Right lobe of liver (tissue), 6 donors: ENCODE data around the gene SH3RF1. TPM values are rescaled to one million over a fixed set of nuclear protein-coding genes. Genes with fewer than 3 reads are reported as not detected.

Experiments used
- ATAC-seq, 4 donors: fragments of 200-7000 bp; cut with Tn5 transposase; one replicate each; pipeline ENCODE4 v1.9.1; 2020; ENCODE audit warnings: mild to moderate bottlenecking in 4 of 4, moderate library complexity in 4 of 4
- DNase-seq, 3 donors: peaks; one replicate each; pipeline ENCODE4 v3.0.0-alpha.2; 2020
- H3K27ac ChIP-seq, 3 donors: fragments of 200-600 bp; one replicate each; pipeline ENCODE4 v1.8.0; 2022
- H3K27me3 ChIP-seq, 2 donors: fragments of 200-600 bp; one replicate each; pipeline ENCODE4 v1.8.0; 2022
- H3K36me3 ChIP-seq, 4 donors: fragments of 200-600 bp; sonication (generic) in 1 of 4; one replicate each; pipeline versions ENCODE4 v1.5.1 to v1.8.0; 2017 to 2022; ENCODE audit warnings: control low read depth in 1 of 4
- H3K4me1 ChIP-seq, 4 donors: fragments of 200-600 bp; sonication (generic) in 1 of 4; one replicate each; pipeline versions ENCODE4 v1.5.1 to v1.8.0; 2017 to 2022; ENCODE audit warnings: control low read depth in 1 of 4
- H3K4me3 ChIP-seq, 3 donors: fragments of 200-600 bp; one replicate each; pipeline ENCODE4 v1.8.0; 2022
- H3K9me3 ChIP-seq, 4 donors: fragments of 200-600 bp; sonication (generic) in 1 of 4; one replicate each; pipeline versions ENCODE4 v1.5.1 to v1.8.0; 2017 to 2022; ENCODE audit warnings: control low read depth in 1 of 4
- POLR2A ChIP-seq: fragments of 450-650 bp; IDR thresholded peaks from one replicate; pipeline ENCODE4 v1.6.1; 2017; ENCODE audit warnings: antibody characterized with exemption, mild to moderate bottlenecking
- WGBS: methylation state at CpG from one replicate; pipeline ENCODE4 v1.1.6; 2018; ENCODE audit warnings: low coverage, low lambda C conversion rate; ENCODE audit not compliant: insufficient coverage; ENCODE audit errors: missing lambda C conversion rate; 5-methylcytosine and 5-hydroxymethylcytosine counted together
- intact Hi-C, 2 donors: fragments of 100-400 bp; cut with DNase I; formaldehyde crosslinking; loops; one replicate each; pipeline versions ENCODE4 v1.11.2 to v1.14.1; 2022
- total RNA-seq, 6 experiments: library from RNA; depleted of rRNA in 2 of 6; stranded (reverse); fragments of >200 nt in 2 of 6; fragmentation: NEBNext Ultra II Directional in 3 of 6; extraction: Animal tissue kit (Norgen Biotek cat#: 25700) in 3 of 6; gene quantifications; one replicate each; pipeline versions ENCODE4 v1.1.0 to v1.2.4, GENCODE V29; 2016 to 2023
- TF ChIP-seq, protein P1 (sequence below), 4 donors: fragments of 200-600 bp in 3 of 4; fragments of 450-650 bp in 1 of 4; IDR thresholded peaks; one replicate each; pipeline versions ENCODE4 v1.5.1 to v1.8.0; 2016 to 2022; ENCODE audit warnings: antibody characterized with exemption in 4 of 4, mild to moderate bottlenecking in 2 of 4
- donor health status: DM: no; HTN: yes; CAD: no.
- donor health status: DM: no; HTN: no; CAD: no.
- donor health status: DM: no; HTN: no; CAD: no.
- donor health status: DM: no; HTN: yes; CAD: no.
- donor health status: DM: no; HTN: yes; CAD: no.

The SH3RF1 gene
- total RNA-seq, 6 experiments from 2014 or later, result 5.5 to 11.0 (median 7.3) TPM

- DNase-seq (no peak), ATAC-seq (no peak)
- H3K9me3 ChIP-seq, result no peaks in the 10 kb centered on the region
- intact Hi-C loops, result no loop called here
- TF ChIP-seq, protein P1, sequence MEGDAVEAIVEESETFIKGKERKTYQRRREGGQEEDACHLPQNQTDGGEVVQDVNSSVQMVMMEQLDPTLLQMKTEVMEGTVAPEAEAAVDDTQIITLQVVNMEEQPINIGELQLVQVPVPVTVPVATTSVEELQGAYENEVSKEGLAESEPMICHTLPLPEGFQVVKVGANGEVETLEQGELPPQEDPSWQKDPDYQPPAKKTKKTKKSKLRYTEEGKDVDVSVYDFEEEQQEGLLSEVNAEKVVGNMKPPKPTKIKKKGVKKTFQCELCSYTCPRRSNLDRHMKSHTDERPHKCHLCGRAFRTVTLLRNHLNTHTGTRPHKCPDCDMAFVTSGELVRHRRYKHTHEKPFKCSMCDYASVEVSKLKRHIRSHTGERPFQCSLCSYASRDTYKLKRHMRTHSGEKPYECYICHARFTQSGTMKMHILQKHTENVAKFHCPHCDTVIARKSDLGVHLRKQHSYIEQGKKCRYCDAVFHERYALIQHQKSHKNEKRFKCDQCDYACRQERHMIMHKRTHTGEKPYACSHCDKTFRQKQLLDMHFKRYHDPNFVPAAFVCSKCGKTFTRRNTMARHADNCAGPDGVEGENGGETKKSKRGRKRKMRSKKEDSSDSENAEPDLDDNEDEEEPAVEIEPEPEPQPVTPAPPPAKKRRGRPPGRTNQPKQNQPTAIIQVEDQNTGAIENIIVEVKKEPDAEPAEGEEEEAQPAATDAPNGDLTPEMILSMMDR (IDR thresholded peaks at IDR 0.05), result no peak
- no peak for TF ChIP-seq POLR2A
- WGBS, result 74% methylated on average over 4 of the region's 4 CpGs
- no peak overlapping the region for H3K4me3 ChIP-seq
- H3K27ac ChIP-seq, result no peak overlapping the region
- peaks cover 0 to 6% (median 1%) of the 10 kb centered on the region in 4 donors for H3K36me3 ChIP-seq
- no peaks in the 10 kb centered on the region for H3K4me1 ChIP-seq
- H3K27me3 ChIP-seq, result no peaks in the 10 kb centered on the region
These were observed 117.9 kb downstream of the SH3RF1 start for GRCh38 chr4:169152899-169153298.

GRCh38 chr4:169152098-169152497, 118.7 kb downstream of the SH3RF1 start:
- H3K4me3 ChIP-seq, result no peak overlapping the region
- no peaks in the 10 kb centered on the region for H3K9me3 ChIP-seq
- no peaks in the 10 kb centered on the region for H3K4me1 ChIP-seq
- H3K27me3 ChIP-seq, result no peaks in the 10 kb centered on the region
- H3K36me3 ChIP-seq, result peaks cover 0 to 6% (median 1%) of the 10 kb centered on the region in 4 donors
- no peak overlapping the region for H3K27ac ChIP-seq
- WGBS, result 85% methylated on average over 3 of the region's 3 CpGs
- intact Hi-C loops, result no loop called here
- TF ChIP-seq POLR2A, result no peak
- TF ChIP-seq, protein P1 (IDR thresholded peaks at IDR 0.05), result no peak
- no peak for DNase-seq
- ATAC-seq, result no peak

DNA sequence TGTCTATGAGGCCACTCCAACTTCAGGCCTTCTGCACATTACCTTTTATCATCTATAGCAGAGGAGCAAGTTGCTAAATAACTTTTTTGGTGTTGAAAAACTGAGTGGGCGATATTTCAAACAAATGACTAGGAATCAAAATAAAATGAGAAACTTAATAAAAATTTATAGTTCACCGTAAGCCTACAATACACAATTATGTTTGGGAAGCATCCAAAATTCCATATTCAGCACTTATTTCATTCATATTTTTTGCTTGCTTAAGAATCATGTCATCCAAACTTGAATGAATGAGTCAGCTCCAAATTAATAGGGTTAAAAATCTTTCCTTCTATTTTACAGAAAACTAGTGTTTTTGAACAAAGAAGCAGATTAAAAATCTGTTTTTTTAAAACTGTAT, 119.1 kb downstream of the SH3RF1 start:
- Histone ChIP-seq H3K36me3 (peaks cover 0 to 6% (median 1%) of the 10 kb centered on the region in 4 donors), H3K27me3 (no peaks in the 10 kb centered on the region), H3K4me1 (no peaks in the 10 kb centered on the region), H3K9me3 (no peaks in the 10 kb centered on the region), H3K27ac (no peak overlapping the region), H3K4me3 (no peak overlapping the region)
- DNase-seq, result no peak
- 90% methylated on average over 2 of the region's 2 CpGs for WGBS
- no peak for ATAC-seq
- intact Hi-C loops, result no loop called here
- TF ChIP-seq, protein P1 (IDR thresholded peaks at IDR 0.05), result no peak
- no peak for TF ChIP-seq POLR2A

- no peaks in the 10 kb centered on the region for H3K27me3 ChIP-seq
- ATAC-seq (no peak), DNase-seq (no peak)
- no peaks in the 10 kb centered on the region for H3K9me3 ChIP-seq
- TF ChIP-seq POLR2A, result no peak
- TF ChIP-seq, protein P1 (IDR thresholded peaks at IDR 0.05), result no peak
- no peak overlapping the region for H3K4me3 ChIP-seq
- WGBS, result 87% methylated on average over 5 of the region's 5 CpGs
- H3K4me1 ChIP-seq, result no peaks in the 10 kb centered on the region
- peaks cover 0 to 6% (median 0%) of the 10 kb centered on the region in 4 donors for H3K36me3 ChIP-seq
- intact Hi-C loops, result no loop called here
- H3K27ac ChIP-seq, result no peak overlapping the region
These were observed 120.0 kb downstream of the SH3RF1 start for GRCh38 chr4:169150806-169151205.

DNA sequence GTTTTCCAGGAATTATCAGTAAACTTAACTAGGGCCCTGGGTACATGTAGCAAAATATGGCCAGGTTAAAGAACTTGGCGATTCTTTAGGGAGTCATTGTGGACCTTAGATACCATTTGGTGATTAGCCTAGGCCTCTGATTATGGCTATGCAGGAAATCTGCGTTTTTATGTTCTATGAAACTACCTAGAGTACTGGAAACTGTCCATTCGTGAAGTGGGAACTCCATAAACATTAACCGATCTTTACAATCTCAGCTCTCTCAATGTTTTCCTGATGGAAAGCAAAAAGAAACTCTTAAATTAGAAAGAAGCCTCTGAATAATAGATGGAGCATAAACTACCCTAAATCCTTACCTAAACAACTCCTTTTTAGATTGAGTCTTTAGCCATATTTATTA, 121.9 kb downstream of the SH3RF1 start:
- Histone ChIP-seq H3K27me3 (no peaks in the 10 kb centered on the region), H3K4me3 (no peak overlapping the region), H3K4me1 (no peaks in the 10 kb centered on the region), H3K27ac (no peak overlapping the region), H3K9me3 (no peaks in the 10 kb centered on the region), H3K36me3 (no peaks in the 10 kb centered on the region)
- TF ChIP-seq, protein P1 (IDR thresholded peaks at IDR 0.05), result no peak
- TF ChIP-seq POLR2A, result no peak
- 95% methylated on average over 4 of the region's 4 CpGs for WGBS
- ATAC-seq (no peak), DNase-seq (no peak)
- intact Hi-C loops, result no loop called here
